ENCODE data around the gene TBC1D22A. TPM values are rescaled to one million over a fixed set of nuclear protein-coding genes. Genes with fewer than 3 reads are reported as not detected.
A peak's percentile ranks its signal among the peaks of the same experiment; 100 is the strongest.

The TBC1D22A gene
- total RNA-seq, 3 donors from 2014 or later: 35.6 to 51.9 (median 41.8) TPM

GRCh38 chr22:47188261-47189055 is 426.0 kb downstream of the TBC1D22A start:
- ATAC-seq: no peak
- H3K9me3 ChIP-seq: peaks cover 13% of the 10 kb centered on the region
- no peak for DNase-seq
- TF ChIP-seq, protein P1, sequence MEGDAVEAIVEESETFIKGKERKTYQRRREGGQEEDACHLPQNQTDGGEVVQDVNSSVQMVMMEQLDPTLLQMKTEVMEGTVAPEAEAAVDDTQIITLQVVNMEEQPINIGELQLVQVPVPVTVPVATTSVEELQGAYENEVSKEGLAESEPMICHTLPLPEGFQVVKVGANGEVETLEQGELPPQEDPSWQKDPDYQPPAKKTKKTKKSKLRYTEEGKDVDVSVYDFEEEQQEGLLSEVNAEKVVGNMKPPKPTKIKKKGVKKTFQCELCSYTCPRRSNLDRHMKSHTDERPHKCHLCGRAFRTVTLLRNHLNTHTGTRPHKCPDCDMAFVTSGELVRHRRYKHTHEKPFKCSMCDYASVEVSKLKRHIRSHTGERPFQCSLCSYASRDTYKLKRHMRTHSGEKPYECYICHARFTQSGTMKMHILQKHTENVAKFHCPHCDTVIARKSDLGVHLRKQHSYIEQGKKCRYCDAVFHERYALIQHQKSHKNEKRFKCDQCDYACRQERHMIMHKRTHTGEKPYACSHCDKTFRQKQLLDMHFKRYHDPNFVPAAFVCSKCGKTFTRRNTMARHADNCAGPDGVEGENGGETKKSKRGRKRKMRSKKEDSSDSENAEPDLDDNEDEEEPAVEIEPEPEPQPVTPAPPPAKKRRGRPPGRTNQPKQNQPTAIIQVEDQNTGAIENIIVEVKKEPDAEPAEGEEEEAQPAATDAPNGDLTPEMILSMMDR (IDR thresholded peaks at IDR 0.05): no peak
- H3K4me1 ChIP-seq (ENCODE audit: low read depth): peaks cover 2% of the 10 kb centered on the region
- no peak overlapping the region for H3K4me3 ChIP-seq
- H3K36me3 ChIP-seq (ENCODE audit: low read depth): no peaks in the 10 kb centered on the region
- intact Hi-C loops (cut with DNase I, micrococcal nuclease): no loop called here

GRCh38 chr22:47189056-47189916 is 426.8 kb downstream of the TBC1D22A start:
- TF ChIP-seq, protein P1 (IDR thresholded peaks at IDR 0.05): no peak
- DNase-seq (peak in 1 of 3 donors; percentile 34), ATAC-seq (no peak)
- peaks cover 9% of the 10 kb centered on the region for H3K9me3 ChIP-seq
- H3K4me1 ChIP-seq (ENCODE audit: low read depth): peaks cover 6% of the 10 kb centered on the region
- H3K4me3 ChIP-seq: no peak overlapping the region
- no peaks in the 10 kb centered on the region for H3K36me3 ChIP-seq (ENCODE audit: low read depth)
- intact Hi-C loops (cut with DNase I, micrococcal nuclease): no loop called here

GRCh38 chr22:47190276-47190956 is 428.0 kb downstream of the TBC1D22A start:
- TF ChIP-seq, protein P1 (IDR thresholded peaks at IDR 0.05): no peak
- no peak for ATAC-seq
- peak in 1 of 3 donors; percentile 27 for DNase-seq
- intact Hi-C loops (cut with DNase I, micrococcal nuclease): no loop called here
- no peak overlapping the region for H3K4me3 ChIP-seq
- no peaks in the 10 kb centered on the region for H3K36me3 ChIP-seq (ENCODE audit: low read depth)
- peaks cover 6% of the 10 kb centered on the region for H3K4me1 ChIP-seq (ENCODE audit: low read depth)
- H3K9me3 ChIP-seq: peaks cover 3% of the 10 kb centered on the region

DNA sequence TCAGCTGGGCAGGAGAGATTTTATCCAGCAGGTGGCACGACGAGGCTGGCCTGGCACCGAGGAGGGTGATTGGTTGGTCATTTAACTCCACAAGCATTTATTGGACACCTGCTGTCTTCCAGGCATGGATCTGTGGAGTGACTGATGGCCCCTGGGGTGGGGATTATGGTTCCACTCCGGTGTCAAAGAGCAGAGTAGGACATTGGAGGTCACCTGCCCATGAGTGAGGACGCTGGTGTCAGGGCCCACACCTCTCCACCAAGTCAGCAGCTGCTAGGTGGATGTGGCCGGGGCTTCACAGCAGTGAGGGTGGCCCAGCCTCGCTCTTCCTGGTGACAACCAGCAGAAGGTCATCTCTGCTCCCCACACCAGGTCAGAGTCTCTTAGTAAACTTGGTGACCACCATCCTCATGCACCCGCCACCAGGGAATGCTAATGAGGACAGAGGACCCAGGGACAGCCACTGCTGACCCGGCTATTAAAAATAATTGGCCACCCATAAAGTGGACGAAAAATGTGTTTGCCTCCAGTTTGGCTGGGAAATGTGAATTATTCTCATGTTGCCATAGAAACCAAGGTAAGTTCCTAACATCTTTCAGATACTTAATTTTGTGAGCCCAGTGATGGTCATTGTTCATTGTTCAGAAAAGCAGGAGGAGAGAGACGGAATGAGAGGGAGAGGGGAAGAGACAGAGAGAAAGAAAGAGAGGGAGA is 428.7 kb downstream of the TBC1D22A start:
- DNase-seq (no peak), ATAC-seq (no peak)
- intact Hi-C loops (cut with DNase I, micrococcal nuclease): no loop called here
- Histone ChIP-seq H3K36me3 (ENCODE audit: low read depth) (no peaks in the 10 kb centered on the region), H3K9me3 (peaks cover 2% of the 10 kb centered on the region), H3K4me3 (no peak overlapping the region), H3K4me1 (ENCODE audit: low read depth) (peaks cover 6% of the 10 kb centered on the region)
- TF ChIP-seq, protein P1 (IDR thresholded peaks at IDR 0.05): no peak
